Stimulated activated CD4-positive, alpha-beta T cell treated with anti-CD3 and anti-CD28 coated beads, Interleukin-1b, Interleukin-23, amount 100 ng/mL, for 4 hours (primary cell): ENCODE data around the gene UBE2R2.
"Not testable (repeated sequence)": the region's sequence is repeated elsewhere in the genome, so short reads cannot be mapped to it uniquely, and the experiment has no call there.

Experiments
- DNase-seq, 2 donors: peaks; one replicate each; pipeline ENCODE4 v3.0.0-alpha.2; 2020; ENCODE audit warnings: low read depth in 2 of 2

Gene UBE2R2

GRCh38 chr9:33799928-33800704 lies 16.8 kb upstream of the UBE2R2 start:
- DNase-seq: no peak

GRCh38 chr9:33800886-33801285 lies 16.1 kb upstream of the UBE2R2 start:
- DNase-seq: no peak

GRCh38 chr9:33801943-33802500 lies 14.9 kb upstream of the UBE2R2 start:
- DNase-seq: not testable (repeated sequence)

GRCh38 chr9:33804196-33804595 lies 12.8 kb upstream of the UBE2R2 start:
- DNase-seq: not testable (repeated sequence)

- DNase-seq: not testable (repeated sequence)
These were observed 9.8 kb upstream of the UBE2R2 start for GRCh38 chr9:33807156-33807555.

- not testable (repeated sequence) for DNase-seq
These were observed 8.0 kb upstream of the UBE2R2 start for GRCh38 chr9:33808979-33809322.

GRCh38 chr9:33809506-33809905 lies 7.5 kb upstream of the UBE2R2 start:
- DNase-seq: no peak

GRCh38 chr9:33813712-33814641 lies 3.0 kb upstream of the UBE2R2 start:
- peak in 1 of 2 donors; percentile 8 for DNase-seq

GRCh38 chr9:33815781-33816180 lies 1.2 kb upstream of the UBE2R2 start:
- no peak for DNase-seq

GRCh38 chr9:33817327-33818166 lies 587 bp downstream of the UBE2R2 start:
- DNase-seq: peak; percentile 23 to 37

GRCh38 chr9:33818167-33818846 lies 1.3 kb downstream of the UBE2R2 start:
- DNase-seq: no peak

GRCh38 chr9:33818847-33819500 lies 2.0 kb downstream of the UBE2R2 start:
- DNase-seq: no peak

- DNase-seq: no peak
These were observed 3.3 kb downstream of the UBE2R2 start for GRCh38 chr9:33820231-33820745.

- DNase-seq: no peak
These were observed 6.8 kb downstream of the UBE2R2 start for GRCh38 chr9:33823801-33824200.

GRCh38 chr9:33827285-33827684 lies 10.3 kb downstream of the UBE2R2 start:
- not testable (repeated sequence) for DNase-seq

- not testable (repeated sequence) for DNase-seq
These were observed 12.8 kb downstream of the UBE2R2 start for GRCh38 chr9:33829641-33830230.

- no peak for DNase-seq
These were observed 18.8 kb downstream of the UBE2R2 start for GRCh38 chr9:33835625-33836260.

GRCh38 chr9:33836261-33836660 lies 19.3 kb downstream of the UBE2R2 start:
- DNase-seq: not testable (repeated sequence)

- DNase-seq: no peak
These were observed 20.2 kb downstream of the UBE2R2 start for GRCh38 chr9:33837138-33837537.
